Measurements from ENCODE around the gene NADK. TPM values are rescaled to one million over a fixed set of nuclear protein-coding genes. Genes with fewer than 3 reads are reported as not detected.

The NADK gene
- total and polyA plus RNA-seq, 11 donors: 17.7 to 45.2 (median 23.3) TPM

DNA sequence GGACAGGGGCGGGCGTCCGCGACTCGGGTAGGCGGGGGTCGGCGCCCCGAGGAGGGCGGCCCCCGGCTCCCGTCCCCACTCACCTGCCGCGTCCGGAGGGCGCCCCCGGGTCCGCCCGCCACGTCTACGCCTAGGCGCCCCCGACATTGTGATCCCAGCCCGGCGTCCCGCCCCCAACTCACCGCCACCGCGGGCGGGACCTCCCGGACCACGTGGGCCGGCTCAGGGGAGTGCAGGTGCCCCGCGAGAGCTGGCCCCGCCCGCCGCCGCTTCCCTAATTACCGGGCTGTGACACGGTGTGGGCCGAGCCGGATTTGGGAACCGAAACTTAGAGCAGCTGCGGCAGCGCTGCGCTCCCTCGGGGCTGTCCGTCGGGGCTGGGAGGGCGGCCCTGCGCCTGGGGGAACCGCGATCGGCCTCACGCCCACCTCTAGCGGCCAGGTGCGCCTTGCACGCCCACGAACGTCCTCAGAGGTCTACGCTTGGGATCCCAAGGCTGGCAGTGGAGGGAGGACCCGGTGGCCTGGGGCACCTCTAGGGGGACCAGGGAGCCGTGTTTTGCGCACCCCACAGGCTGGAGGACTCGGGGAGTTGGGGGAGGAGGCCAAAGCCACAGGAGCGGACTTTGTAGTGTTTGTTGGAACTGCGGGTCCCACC, 521 bp upstream of the NADK start:
- Histone ChIP-seq H3K9me3 (no peaks in the 10 kb centered on the region), H3K27me3 (no peaks in the 10 kb centered on the region), H3K27ac (peak overlapping the region in 11 of 12 donors; percentile 74 to 96 (median 92)), H3K36me3 (no peaks in the 10 kb centered on the region), H3K4me1 (peaks cover 10 to 89% (median 69%) of the 10 kb centered on the region in 12 donors), H3K4me3 (peak overlapping the region; percentile 27 to 92 (median 82))
- WGBS, 4 donors: 3 to 5% (median 4%) methylated on average over 14 to 68 of the region's 68 CpGs
- ATAC-seq: peak in 3 of 4 donors; percentile 29 to 48 (median 34)
- intact Hi-C loops (cut with DNase I): loop anchor here in 7 of 10 donors (2.0 to 10.0 kb wide), 5 partner anchors 112 to 129 kb away; partner anchors contain the start of gene GNB1 (in 3 of the 7)
- TF ChIP-seq POLR2A (IDR thresholded peaks at IDR 0.05): no peak
- TF ChIP-seq CTCF (IDR thresholded peaks at IDR 0.05): peak in 1 of 12 donors; percentile 17
- peak; percentile 72 to 91 (median 79) for DNase-seq

DNA sequence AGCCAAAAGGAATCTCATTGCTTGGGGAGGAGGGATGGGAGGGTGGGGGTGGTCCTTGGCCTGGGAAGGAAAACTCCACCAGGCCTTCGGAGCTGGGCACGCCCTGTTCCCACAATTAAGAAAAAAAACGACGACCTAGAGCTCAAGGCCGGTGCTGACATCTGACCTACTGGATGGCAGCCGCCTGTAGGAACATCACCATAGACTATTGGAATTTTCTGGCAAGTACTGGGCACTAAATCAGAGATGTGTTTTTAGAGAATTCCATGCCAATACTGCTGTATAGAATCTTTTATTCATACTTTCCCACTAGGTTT, 729 bp downstream of the NADK start:
- TF ChIP-seq CTCF (IDR thresholded peaks at IDR 0.05) (no peak), POLR2A (IDR thresholded peaks at IDR 0.05) (no peak)
- no peaks in the 10 kb centered on the region for H3K9me3 ChIP-seq
- H3K4me1 ChIP-seq: peaks cover 7 to 76% (median 60%) of the 10 kb centered on the region in 12 donors
- 0 to 2% (median 1%) methylated on average over 6 of the region's 6 CpGs for WGBS, 4 donors
- intact Hi-C loops (cut with DNase I): loop anchor here in 7 of 10 donors (5.0 to 10.0 kb wide), 4 partner anchors 115 to 130 kb away; partner anchors contain the start of gene GNB1 (in 2 of the 7)
- peaks cover 0 to 7% (median 2%) of the 10 kb centered on the region in 9 donors for H3K36me3 ChIP-seq
- H3K4me3 ChIP-seq: peak overlapping the region; percentile 71 to 92 (median 82)
- DNase-seq (peak; percentile 38 to 60 (median 52)), ATAC-seq (peak; percentile 16 to 59 (median 38))
- peak overlapping the region; percentile 87 to 97 (median 94) for H3K27ac ChIP-seq
- H3K27me3 ChIP-seq: no peaks in the 10 kb centered on the region

GRCh38 chr1:1776672-1777582, 1.3 kb downstream of the NADK start:
- DNase-seq (no peak), ATAC-seq (no peak)
- H3K36me3 ChIP-seq: peaks cover 0 to 13% (median 9%) of the 10 kb centered on the region in 9 donors
- whole genome bisulfite sequencing, 4 donors: 54 to 62% (median 59%) methylated on average over 9 of the region's 9 CpGs
- TF ChIP-seq POLR2A (IDR thresholded peaks at IDR 0.05): no peak
- no peak for TF ChIP-seq CTCF (IDR thresholded peaks at IDR 0.05)
- H3K4me3 ChIP-seq: peak overlapping the region in 10 of 12 donors; percentile 75 to 92 (median 84)
- no peaks in the 10 kb centered on the region for H3K27me3 ChIP-seq
- peaks cover 7 to 70% (median 54%) of the 10 kb centered on the region in 12 donors for H3K4me1 ChIP-seq
- intact Hi-C loops (cut with DNase I): loop anchor here in 7 of 10 donors (5.0 to 10.0 kb wide), 4 partner anchors 115 to 130 kb away; partner anchors contain the start of gene GNB1 (in 2 of the 7)
- no peaks in the 10 kb centered on the region for H3K9me3 ChIP-seq
- peak overlapping the region; percentile 87 to 97 (median 94) for H3K27ac ChIP-seq
